MCF 10A (cell line): Measurements from ENCODE around the gene WFDC10B. TPM values are rescaled to one million over a fixed set of nuclear protein-coding genes. Genes with fewer than 3 reads are reported as not detected.
"Not testable (repeated sequence)": the region's sequence is repeated elsewhere in the genome, so short reads cannot be mapped to it uniquely, and the experiment has no call there.

Experiments
- BruUV-seq: library from RNA; stranded (reverse); fragments of 400-500 nt; replicated peaks from 2 replicates; lab custom pipeline; 2021; lab: Mats Ljungman, UMichigan
- CTCF ChIA-PET: fragments of 300-600 bp; sonication (Branson Sonifier 250); formaldehyde crosslinking; extraction: SDS; loops from one replicate; lab custom pipeline; 2021; ENCODE audit warnings: antibody characterized with exemption, inconsistent platforms; lab: Yijun Ruan, JAX
- POLR2A ChIA-PET: fragments of 300-600, 350-650 bp; sonication (Branson Sonifier 250); formaldehyde crosslinking; extraction: SDS; loops from one replicate; lab custom pipeline; 2020; ENCODE audit warnings: antibody characterized with exemption, inconsistent platforms; lab: Yijun Ruan, JAX
- DNase-seq: peaks from one replicate; pipeline ENCODE4 v3.0.0-alpha.2; 2018; ENCODE audit not compliant: unreplicated experiment
- H3K27ac Mint-ChIP-seq: one replicate; pipeline ENCODE4 v1.8.0; 2022; ENCODE audit warnings: mild to moderate bottlenecking, low read depth, mixed read lengths; ENCODE audit not compliant: unreplicated experiment
- H3K27me3 Mint-ChIP-seq: one replicate; pipeline ENCODE4 v1.8.0; 2022; ENCODE audit warnings: mixed read lengths; ENCODE audit not compliant: insufficient read depth, unreplicated experiment
- H3K36me3 Mint-ChIP-seq: one replicate; pipeline ENCODE4 v1.8.0; 2022; ENCODE audit warnings: mild to moderate bottlenecking, moderate library complexity, mixed read lengths; ENCODE audit not compliant: insufficient read depth, unreplicated experiment
- H3K4me1 Mint-ChIP-seq: one replicate; pipeline ENCODE4 v1.8.0; 2022; ENCODE audit warnings: mixed read lengths; ENCODE audit not compliant: insufficient read depth, unreplicated experiment
- H3K4me3 Mint-ChIP-seq: one replicate; pipeline ENCODE4 v1.8.0; 2022; ENCODE audit warnings: mild to moderate bottlenecking, moderate library complexity, mixed read lengths; ENCODE audit not compliant: unreplicated experiment
- H3K9me3 Mint-ChIP-seq: one replicate; pipeline ENCODE4 v1.8.0; 2022; ENCODE audit warnings: mixed read lengths; ENCODE audit not compliant: unreplicated experiment
- intact Hi-C: fragments of 100-400 bp; cut with micrococcal nuclease; formaldehyde crosslinking; loops from 2 replicates; pipeline ENCODE4 v1.14.1; 2022
- total RNA-seq: library from RNA; stranded (reverse); gene quantifications from 2 replicates; pipeline ENCODE4 v1.2.3, GENCODE V29; 2022
- TF ChIP-seq, protein P1 (sequence below): fragments of 200-600 bp; IDR thresholded peaks from one replicate; pipeline ENCODE4 v1.8.0; 2022; ENCODE audit warnings: antibody characterized with exemption, mild to moderate bottlenecking; ENCODE audit not compliant: unreplicated experiment

The WFDC10B gene
- total RNA-seq, 1 experiment from 2014 or later = not detected

DNA sequence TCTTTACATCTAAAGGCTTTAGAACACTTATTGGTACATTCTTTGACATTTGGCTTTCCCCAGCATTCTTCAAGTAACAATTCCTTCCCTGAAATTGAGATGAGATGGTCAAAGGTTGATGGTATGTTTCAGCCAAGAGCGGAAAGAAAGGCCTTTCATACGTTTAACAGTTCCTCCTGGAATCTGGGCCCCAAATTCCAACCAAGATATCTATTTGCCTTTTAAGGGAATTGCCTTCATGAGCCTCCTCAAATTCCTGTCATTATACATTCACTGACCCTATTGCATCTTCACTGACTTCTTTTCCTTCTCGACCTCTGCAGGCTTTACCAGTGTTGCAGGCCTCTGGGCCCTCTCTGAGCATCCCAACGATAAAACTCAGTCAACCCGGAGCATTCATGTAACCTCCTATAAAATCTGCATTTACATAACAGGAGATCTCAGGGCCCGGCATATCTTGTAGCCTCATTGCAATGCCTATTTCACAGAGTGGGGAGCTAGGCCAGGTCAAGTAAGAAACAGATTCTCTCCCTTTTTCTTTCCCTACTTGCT lies 55.4 kb downstream of the WFDC10B start:
- intact Hi-C loops = no loop called here

DNA sequence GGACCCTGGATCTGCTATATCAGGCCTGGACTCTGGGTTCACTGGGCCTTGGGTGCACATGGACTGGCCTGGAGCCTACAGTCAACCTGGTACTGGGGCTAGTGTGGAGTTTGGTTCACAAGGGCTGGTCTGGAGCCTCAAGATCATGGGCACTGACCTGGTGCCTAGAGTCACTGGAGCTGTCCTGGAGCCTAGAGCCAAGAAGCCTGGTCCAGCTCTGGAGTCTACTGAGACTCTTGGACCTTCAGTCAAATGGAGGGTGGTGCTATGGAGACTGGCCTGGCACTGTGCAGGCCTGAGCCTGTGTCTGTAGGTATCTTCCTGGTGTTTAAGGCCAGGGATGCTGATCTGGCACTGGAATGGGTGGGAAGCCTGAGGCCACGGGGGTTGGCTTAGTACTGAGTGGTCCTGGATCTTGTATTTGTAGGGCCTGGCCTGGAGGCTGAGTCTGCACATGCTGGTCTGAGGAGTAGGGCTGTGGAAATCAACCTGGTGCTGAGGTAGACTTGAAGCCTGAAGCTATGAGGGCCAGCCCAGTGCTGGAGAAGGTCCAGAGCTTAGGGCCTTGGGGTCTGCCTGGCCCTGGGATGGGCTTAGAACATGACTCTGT lies 57.3 kb downstream of the WFDC10B start:
- Mint-ChIP-seq H3K4me1 (no peaks in the 10 kb centered on the region), H3K9me3 (no peaks in the 10 kb centered on the region), H3K27ac (no peak overlapping the region), H3K4me3 (no peak overlapping the region), H3K27me3 (peaks cover 11% of the 10 kb centered on the region), H3K36me3 (no peaks in the 10 kb centered on the region)
- CTCF ChIA-PET = interaction anchor here (0.7 kb wide), 1 partner anchor 29 kb away, joined by 4 read pairs; no protein-coding TSS in a partner anchor
- no TSS peak for BruUV-seq
- no peak for DNase-seq
- intact Hi-C loops = no loop called here
- POLR2A ChIA-PET = no interaction called here
- TF ChIP-seq, protein P1, sequence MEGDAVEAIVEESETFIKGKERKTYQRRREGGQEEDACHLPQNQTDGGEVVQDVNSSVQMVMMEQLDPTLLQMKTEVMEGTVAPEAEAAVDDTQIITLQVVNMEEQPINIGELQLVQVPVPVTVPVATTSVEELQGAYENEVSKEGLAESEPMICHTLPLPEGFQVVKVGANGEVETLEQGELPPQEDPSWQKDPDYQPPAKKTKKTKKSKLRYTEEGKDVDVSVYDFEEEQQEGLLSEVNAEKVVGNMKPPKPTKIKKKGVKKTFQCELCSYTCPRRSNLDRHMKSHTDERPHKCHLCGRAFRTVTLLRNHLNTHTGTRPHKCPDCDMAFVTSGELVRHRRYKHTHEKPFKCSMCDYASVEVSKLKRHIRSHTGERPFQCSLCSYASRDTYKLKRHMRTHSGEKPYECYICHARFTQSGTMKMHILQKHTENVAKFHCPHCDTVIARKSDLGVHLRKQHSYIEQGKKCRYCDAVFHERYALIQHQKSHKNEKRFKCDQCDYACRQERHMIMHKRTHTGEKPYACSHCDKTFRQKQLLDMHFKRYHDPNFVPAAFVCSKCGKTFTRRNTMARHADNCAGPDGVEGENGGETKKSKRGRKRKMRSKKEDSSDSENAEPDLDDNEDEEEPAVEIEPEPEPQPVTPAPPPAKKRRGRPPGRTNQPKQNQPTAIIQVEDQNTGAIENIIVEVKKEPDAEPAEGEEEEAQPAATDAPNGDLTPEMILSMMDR = no peak

More for the DNA sequence above, 55.4 kb downstream of the WFDC10B start:
- Mint-ChIP-seq H3K36me3 (no peaks in the 10 kb centered on the region), H3K4me1 (no peaks in the 10 kb centered on the region), H3K4me3 (no peak overlapping the region), H3K27me3 (peaks cover 13% of the 10 kb centered on the region), H3K27ac (no peak overlapping the region), H3K9me3 (no peaks in the 10 kb centered on the region)
- no peak for DNase-seq
- no TSS peak for BruUV-seq
- ChIA-PET CTCF (interaction anchor here (0.5 kb wide), 1 partner anchor 57 kb away, joined by 3 read pairs; no protein-coding TSS in a partner anchor), POLR2A (no interaction called here)
- TF ChIP-seq, protein P1 = no peak

DNA sequence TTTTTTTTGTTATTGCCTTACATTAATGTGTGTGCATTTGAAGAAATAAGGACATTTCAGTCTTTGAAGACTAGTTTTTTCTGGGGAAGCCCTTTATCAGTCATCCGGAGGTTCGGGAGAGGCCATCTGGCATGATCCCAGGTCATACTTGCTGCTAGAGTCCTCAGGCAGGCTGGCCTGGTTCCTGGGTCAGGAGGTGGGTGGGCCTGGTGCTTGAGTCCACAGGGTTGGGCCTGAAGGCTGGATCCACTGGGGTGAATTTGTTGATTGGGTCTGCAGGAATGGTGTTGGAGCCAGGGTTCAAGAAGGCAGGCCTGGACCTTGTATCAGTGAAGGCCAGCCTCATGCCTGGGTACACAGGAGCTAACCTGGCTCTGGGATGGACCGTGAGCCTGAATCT lies 57.9 kb downstream of the WFDC10B start:
- Mint-ChIP-seq H3K36me3 (no peaks in the 10 kb centered on the region), H3K4me1 (no peaks in the 10 kb centered on the region), H3K4me3 (no peak overlapping the region), H3K9me3 (no peaks in the 10 kb centered on the region), H3K27ac (no peak overlapping the region), H3K27me3 (peaks cover 11% of the 10 kb centered on the region)
- POLR2A ChIA-PET = no interaction called here
- no TSS peak for BruUV-seq
- CTCF ChIA-PET = no interaction called here
- DNase-seq = no peak
- intact Hi-C loops = no loop called here
- TF ChIP-seq, protein P1 = no peak

DNA sequence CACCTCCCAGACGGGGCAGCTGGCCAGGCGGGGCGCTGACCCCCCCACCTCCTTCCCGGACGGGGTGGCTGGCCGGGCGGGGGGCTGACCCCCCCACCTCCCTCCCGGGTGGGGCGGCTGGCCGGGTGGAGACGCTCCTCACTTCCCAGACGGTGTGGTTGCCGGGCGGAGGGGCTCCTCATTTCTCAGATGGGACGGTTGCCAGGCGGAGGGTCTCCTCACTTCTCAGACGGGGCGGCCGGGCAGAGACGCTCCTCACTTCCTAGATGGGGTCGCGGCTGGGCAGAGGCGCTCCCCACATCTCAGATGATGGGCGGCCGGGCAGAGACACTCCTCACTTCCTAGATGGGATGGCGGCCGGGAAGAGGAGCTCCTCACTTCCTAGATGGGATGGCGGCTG lies 59.0 kb downstream of the WFDC10B start:
- H3K36me3 Mint-ChIP-seq, BruUV-seq, H3K4me1 Mint-ChIP-seq, CTCF ChIA-PET, POLR2A ChIA-PET, intact Hi-C loops, DNase-seq, H3K27ac Mint-ChIP-seq, H3K9me3 Mint-ChIP-seq, H3K4me3 Mint-ChIP-seq: not testable (repeated sequence)
- peaks cover 11% of the 10 kb centered on the region for H3K27me3 Mint-ChIP-seq

DNA sequence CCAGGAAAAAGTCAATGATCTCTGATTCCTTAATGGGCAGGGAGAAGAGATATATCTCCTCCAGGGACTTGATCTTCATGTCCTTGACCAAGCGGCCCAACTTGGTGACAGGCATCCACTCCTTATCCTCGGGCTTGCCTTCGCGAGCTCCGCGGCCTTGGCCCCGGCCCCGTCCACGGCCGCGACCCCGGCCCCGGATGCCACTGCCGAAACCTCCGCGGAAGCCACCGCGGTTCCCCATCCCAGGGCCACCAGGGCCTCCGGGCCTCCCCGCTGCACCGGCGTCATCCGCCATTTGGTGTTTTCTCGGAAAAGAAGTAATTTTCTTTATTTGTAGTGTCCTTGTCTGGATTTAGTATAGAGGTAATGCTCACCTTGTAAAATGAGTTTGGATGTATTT lies 63.7 kb downstream of the WFDC10B start:
- not testable (repeated sequence) for BruUV-seq
- POLR2A ChIA-PET = interaction anchor here (0.9 kb wide), 1 partner anchor 11 kb away, joined by 3 read pairs; the partner anchor contains the start of gene WFDC10A

More for the DNA sequence above, 63.7 kb downstream of the WFDC10B start:
- H3K4me3 Mint-ChIP-seq, intact Hi-C loops, H3K36me3 Mint-ChIP-seq, DNase-seq, H3K27ac Mint-ChIP-seq, H3K4me1 Mint-ChIP-seq, H3K9me3 Mint-ChIP-seq: not testable (repeated sequence)
- CTCF ChIA-PET = interaction anchor here (2.1 kb wide), 1 partner anchor 131 kb away, joined by 4 read pairs; no protein-coding TSS in a partner anchor
- peaks cover 35% of the 10 kb centered on the region for H3K27me3 Mint-ChIP-seq
